ENCODE results near the gene SPON1. TPM values are rescaled to one million over a fixed set of nuclear protein-coding genes. Genes with fewer than 3 reads are reported as not detected.

SPON1 gene
- total and polyA plus RNA-seq, 9 donors, result 11.9 to 112 (median 56.4) TPM

GRCh38 chr11:14203321-14203720 is 240.8 kb downstream of the SPON1 start:
- H3K27me3 ChIP-seq, result no peaks in the 10 kb centered on the region
- no peak overlapping the region for H3K4me3 ChIP-seq
- peaks cover 2% of the 10 kb centered on the region for H3K4me1 ChIP-seq (ENCODE audit: insufficient read depth)
- no peaks in the 10 kb centered on the region for H3K9me3 ChIP-seq
- DNase-seq, result no peak
- TF ChIP-seq, protein P1, sequence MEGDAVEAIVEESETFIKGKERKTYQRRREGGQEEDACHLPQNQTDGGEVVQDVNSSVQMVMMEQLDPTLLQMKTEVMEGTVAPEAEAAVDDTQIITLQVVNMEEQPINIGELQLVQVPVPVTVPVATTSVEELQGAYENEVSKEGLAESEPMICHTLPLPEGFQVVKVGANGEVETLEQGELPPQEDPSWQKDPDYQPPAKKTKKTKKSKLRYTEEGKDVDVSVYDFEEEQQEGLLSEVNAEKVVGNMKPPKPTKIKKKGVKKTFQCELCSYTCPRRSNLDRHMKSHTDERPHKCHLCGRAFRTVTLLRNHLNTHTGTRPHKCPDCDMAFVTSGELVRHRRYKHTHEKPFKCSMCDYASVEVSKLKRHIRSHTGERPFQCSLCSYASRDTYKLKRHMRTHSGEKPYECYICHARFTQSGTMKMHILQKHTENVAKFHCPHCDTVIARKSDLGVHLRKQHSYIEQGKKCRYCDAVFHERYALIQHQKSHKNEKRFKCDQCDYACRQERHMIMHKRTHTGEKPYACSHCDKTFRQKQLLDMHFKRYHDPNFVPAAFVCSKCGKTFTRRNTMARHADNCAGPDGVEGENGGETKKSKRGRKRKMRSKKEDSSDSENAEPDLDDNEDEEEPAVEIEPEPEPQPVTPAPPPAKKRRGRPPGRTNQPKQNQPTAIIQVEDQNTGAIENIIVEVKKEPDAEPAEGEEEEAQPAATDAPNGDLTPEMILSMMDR (IDR thresholded peaks at IDR 0.05), result no peak
- TF ChIP-seq EP300 (IDR thresholded peaks at IDR 0.05) (no peak), POLR2A (IDR thresholded peaks at IDR 0.05) (no peak)
- no peak overlapping the region for H3K27ac ChIP-seq
- WGBS, 3 donors, result 84 to 89% (median 87%) methylated on average over 4 of the region's 4 CpGs
- intact Hi-C loops (cut with DNase I), result loop anchor here in 1 of 4 donors (5.0 kb wide), 1 partner anchor 246 kb away; no protein-coding TSS in a partner anchor
- H3K36me3 ChIP-seq, result no peaks in the 10 kb centered on the region

GRCh38 chr11:14212986-14213385 is 250.5 kb downstream of the SPON1 start:
- Histone ChIP-seq H3K4me3 (no peak overlapping the region), H3K27ac (no peak overlapping the region), H3K27me3 (no peaks in the 10 kb centered on the region), H3K4me1 (ENCODE audit: insufficient read depth) (no peaks in the 10 kb centered on the region), H3K36me3 (no peaks in the 10 kb centered on the region), H3K9me3 (no peaks in the 10 kb centered on the region)
- DNase-seq, result no peak
- TF ChIP-seq EP300 (IDR thresholded peaks at IDR 0.05), result no peak
- TF ChIP-seq POLR2A (IDR thresholded peaks at IDR 0.05), result no peak
- TF ChIP-seq, protein P1 (IDR thresholded peaks at IDR 0.05), result no peak
- intact Hi-C loops (cut with DNase I), result no loop called here

DNA sequence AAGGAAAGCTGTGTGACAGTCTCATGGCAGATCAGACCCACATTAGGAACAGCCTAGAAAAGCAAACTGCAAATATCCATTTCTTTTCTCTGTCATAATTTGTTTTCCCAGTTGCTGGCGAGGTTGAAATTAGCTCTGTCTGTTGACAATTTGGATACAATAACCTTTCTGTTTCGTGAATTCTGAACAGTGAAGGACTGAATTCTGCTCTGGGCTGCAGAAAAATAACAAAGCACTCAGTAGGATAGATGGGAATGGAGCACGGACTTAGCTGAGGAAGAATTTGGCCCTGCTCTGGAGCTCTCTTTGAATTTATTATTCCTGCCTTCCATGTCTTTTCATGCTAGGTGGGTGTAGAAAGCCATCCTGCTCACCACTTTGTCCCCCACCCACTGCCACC is 256.2 kb downstream of the SPON1 start:
- no peak overlapping the region for H3K27ac ChIP-seq
- no peaks in the 10 kb centered on the region for H3K27me3 ChIP-seq
- intact Hi-C loops (cut with DNase I), result no loop called here
- 89 to 93% (median 92%) methylated on average over 3 of the region's 3 CpGs for WGBS, 3 donors
- TF ChIP-seq, protein P1 (IDR thresholded peaks at IDR 0.05), result no peak
- TF ChIP-seq POLR2A (IDR thresholded peaks at IDR 0.05) (no peak), EP300 (IDR thresholded peaks at IDR 0.05) (no peak)
- H3K36me3 ChIP-seq, result no peaks in the 10 kb centered on the region
- H3K4me3 ChIP-seq, result no peak overlapping the region
- no peak for DNase-seq
- no peaks in the 10 kb centered on the region for H3K4me1 ChIP-seq (ENCODE audit: insufficient read depth)
- no peaks in the 10 kb centered on the region for H3K9me3 ChIP-seq

- TF ChIP-seq, protein P1 (IDR thresholded peaks at IDR 0.05), result no peak
- Histone ChIP-seq H3K9me3 (no peaks in the 10 kb centered on the region), H3K27me3 (no peaks in the 10 kb centered on the region), H3K36me3 (no peaks in the 10 kb centered on the region), H3K27ac (no peak overlapping the region), H3K4me3 (no peak overlapping the region), H3K4me1 (ENCODE audit: insufficient read depth) (no peaks in the 10 kb centered on the region)
- intact Hi-C loops (cut with DNase I), result no loop called here
- no peak for DNase-seq
- WGBS, 3 donors, result 58 to 64% (median 62%) methylated on average over 5 of the region's 5 CpGs
These were observed 261.2 kb downstream of the SPON1 start for GRCh38 chr11:14223636-14224288.

Measured in ovary (tissue), 9 donors.